Esophagus (tissue), 2 donors: ENCODE results near the gene RBM14. TPM values are rescaled to one million over a fixed set of nuclear protein-coding genes. Genes with fewer than 3 reads are reported as not detected.

ENCODE experiments used
- H3K27ac ChIP-seq, 2 donors: one replicate each; pipeline ENCODE4 v1.5.1; 2013; ENCODE audit warnings: low read depth in 2 of 2, mild to moderate bottlenecking in 2 of 2, inconsistent platforms in 1 of 2, low read length in 1 of 2, moderate library complexity in 1 of 2
- H3K27me3 ChIP-seq, 2 donors: one replicate each; pipeline ENCODE4 v1.6.1; 2013; ENCODE audit warnings: low read length in 2 of 2, control low read depth in 1 of 2, mild to moderate bottlenecking in 1 of 2; ENCODE audit not compliant: insufficient read depth in 2 of 2, control insufficient read depth in 1 of 2
- H3K36me3 ChIP-seq, 2 donors: one replicate each; pipeline ENCODE4 v1.6.1; 2013; ENCODE audit warnings: low read length in 1 of 2; ENCODE audit not compliant: control insufficient read depth in 2 of 2, insufficient read depth in 2 of 2
- H3K4me1 ChIP-seq, 2 donors: one replicate each; pipeline ENCODE4 v1.6.1; 2013; ENCODE audit warnings: low read length in 1 of 2; ENCODE audit not compliant: control insufficient read depth in 2 of 2, insufficient read depth in 2 of 2
- H3K4me3 ChIP-seq, 2 donors: one replicate each; pipeline ENCODE4 v1.5.1; 2013; ENCODE audit warnings: low read length in 2 of 2, mild to moderate bottlenecking in 2 of 2, low read depth in 1 of 2, moderate library complexity in 1 of 2
- H3K9me3 ChIP-seq, 2 donors: one replicate each; pipeline ENCODE4 v1.6.1; 2013; ENCODE audit warnings: mild to moderate bottlenecking in 2 of 2, low read depth in 1 of 2, low read length in 1 of 2, moderate library complexity in 1 of 2; ENCODE audit not compliant: control insufficient read depth in 2 of 2, insufficient read depth in 1 of 2
- WGBS, 2 donors: extraction: QIAGEN DNeasy Blood & Tissue Kit; methylation state at CpG; one replicate each; pipeline ENCODE4 v1.1.7; 2013; 5-methylcytosine and 5-hydroxymethylcytosine counted together
- polyA plus RNA-seq, 2 donors: library from polyadenylated mRNA; stranded (reverse); fragments of 200-250 nt; gene quantifications; one replicate each; pipeline ENCODE4 v1.2.3, GENCODE V29; 2013
- donor health status: healthy with polysubstance abuse.
- donor health status: Bipolar disorder and iron deficiency.

Gene RBM14
- polyA plus RNA-seq, 2 donors: 20.6 to 34.2 TPM

- Histone ChIP-seq H3K4me1 (no peaks in the 10 kb centered on the region), H3K36me3 (peaks cover 2 to 8% of the 10 kb centered on the region in 2 donors), H3K4me3 (no peak overlapping the region), H3K27ac (no peak overlapping the region), H3K27me3 (no peaks in the 10 kb centered on the region), H3K9me3 (no peaks in the 10 kb centered on the region)
- WGBS, 2 donors: 89 to 90% methylated on average over 1 of the region's 1 CpG
Measured at GRCh38 chr11:66663741-66664296, 47.4 kb downstream of the RBM14 start.

DNA sequence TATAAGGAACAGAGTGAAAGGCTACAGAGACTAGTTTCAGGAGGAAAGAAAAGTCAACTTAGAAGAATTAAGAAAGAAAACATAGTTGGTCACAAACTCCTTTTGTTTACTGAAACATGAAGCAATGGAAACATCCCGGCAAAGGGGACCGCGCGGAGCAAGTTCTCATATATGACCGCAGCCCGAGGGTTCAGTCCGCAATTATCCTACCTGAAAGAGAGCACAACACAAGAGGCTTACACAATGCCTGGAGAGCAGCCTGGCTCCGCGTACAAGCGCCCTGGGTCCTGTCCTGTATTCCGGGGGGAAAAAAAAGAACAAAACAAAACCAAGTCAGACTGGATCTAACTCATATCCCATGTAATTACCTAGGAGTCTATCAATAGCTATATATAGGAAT is 48.9 kb downstream of the RBM14 start:
- WGBS, 2 donors: 92% methylated on average over 11 of the region's 11 CpGs
- H3K4me1 ChIP-seq: no peaks in the 10 kb centered on the region

GRCh38 chr11:66670816-66671215 is 54.4 kb downstream of the RBM14 start:
- Histone ChIP-seq H3K27me3 (no peaks in the 10 kb centered on the region), H3K4me1 (peaks cover 0 to 3% of the 10 kb centered on the region in 2 donors), H3K27ac (no peak overlapping the region), H3K36me3 (peaks cover 0 to 6% of the 10 kb centered on the region in 2 donors), H3K4me3 (no peak overlapping the region), H3K9me3 (peaks cover 0 to 2% of the 10 kb centered on the region in 2 donors)
- WGBS, 2 donors: 86 to 88% methylated on average over 5 of the region's 5 CpGs

More for the DNA sequence above, 48.9 kb downstream of the RBM14 start:
- Histone ChIP-seq H3K27me3 (no peaks in the 10 kb centered on the region), H3K36me3 (peaks cover 2 to 10% of the 10 kb centered on the region in 2 donors), H3K9me3 (peaks cover 0 to 2% of the 10 kb centered on the region in 2 donors), H3K4me3 (no peak overlapping the region), H3K27ac (no peak overlapping the region)

DNA sequence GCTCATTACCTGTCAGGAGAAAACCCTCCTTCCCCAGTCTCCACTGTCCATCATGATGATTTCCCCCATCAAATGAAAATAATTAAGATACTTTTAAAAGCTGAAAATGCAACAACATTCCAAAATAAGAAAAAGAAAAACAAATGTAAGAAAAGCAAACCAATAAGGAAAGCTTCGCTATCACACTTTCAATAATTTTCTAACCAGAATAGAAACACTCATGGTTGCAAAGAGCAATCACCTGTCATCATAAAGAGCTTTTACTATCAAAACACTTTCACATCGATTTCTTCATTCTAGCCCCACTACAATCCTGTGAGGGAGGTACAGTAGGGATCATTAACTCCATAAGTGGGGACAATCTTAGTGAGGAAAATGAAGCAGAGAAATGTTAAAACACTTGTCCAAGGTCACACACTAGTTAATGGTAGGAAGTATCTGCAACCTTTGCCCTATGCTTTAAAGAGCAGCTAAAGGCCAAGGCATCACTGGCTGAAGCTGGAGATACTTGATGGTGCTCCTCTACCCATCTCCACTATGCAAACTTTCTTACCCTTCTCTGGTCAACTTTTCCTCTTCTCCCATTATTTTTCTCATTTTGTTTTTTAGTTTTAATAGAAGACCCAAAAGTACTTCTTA is 58.7 kb downstream of the RBM14 start:
- peaks cover 0 to 3% of the 10 kb centered on the region in 2 donors for H3K36me3 ChIP-seq
- peaks cover 3 to 4% of the 10 kb centered on the region in 2 donors for H3K4me1 ChIP-seq
- H3K27ac ChIP-seq: no peak overlapping the region
- 82 to 83% methylated on average over 2 of the region's 2 CpGs for WGBS, 2 donors
- no peak overlapping the region for H3K4me3 ChIP-seq
- H3K27me3 ChIP-seq: no peaks in the 10 kb centered on the region
- H3K9me3 ChIP-seq: no peaks in the 10 kb centered on the region

GRCh38 chr11:66676282-66676919 is 60.0 kb downstream of the RBM14 start:
- no peaks in the 10 kb centered on the region for H3K27me3 ChIP-seq
- peaks cover 0 to 3% of the 10 kb centered on the region in 2 donors for H3K36me3 ChIP-seq
- no peak overlapping the region for H3K27ac ChIP-seq
- no peaks in the 10 kb centered on the region for H3K9me3 ChIP-seq
- peak overlapping the region in 1 of 2 donors; percentile 77 for H3K4me3 ChIP-seq
- WGBS, 2 donors: 62 to 63% methylated on average over 16 of the region's 16 CpGs
- H3K4me1 ChIP-seq: peaks cover 3 to 4% of the 10 kb centered on the region in 2 donors

Other genes starting within 250 kb of the RBM14 start
- 1 to 10 TPM; 4.7 to 7.8 TPM for gene SLC29A2, start 244.9 kb upstream of the RBM14 start, polyA plus RNA-seq
- gene NPAS4, start 195.6 kb upstream of the RBM14 start, polyA plus RNA-seq: under 1 TPM; 0.16 to 0.31 TPM
- 10 to 100 TPM; 27.2 to 51.1 TPM for gene MRPL11, start 177.8 kb upstream of the RBM14 start, polyA plus RNA-seq
- 1 to 10 TPM; 5.5 to 7.8 TPM for gene PELI3, start 149.7 kb upstream of the RBM14 start, polyA plus RNA-seq
- gene DPP3, start 136.2 kb upstream of the RBM14 start, polyA plus RNA-seq: 10 to 100 TPM; 16.3 to 29.6 TPM
- gene BBS1, start 106.0 kb upstream of the RBM14 start, polyA plus RNA-seq: 10 to 100 TPM in 1 of 2 donors, 1 to 10 TPM in 1; 9.3 to 15.3 TPM
- gene ZDHHC24, start 70.6 kb upstream of the RBM14 start, polyA plus RNA-seq: 1 to 10 TPM; 5.9 to 6.0 TPM
- gene ACTN3, start 69.7 kb upstream of the RBM14 start, polyA plus RNA-seq: under 1 TPM; 0.02 TPM
- 10 to 100 TPM in 1 of 2 donors, 1 to 10 TPM in 1; 4.2 to 10.2 TPM for gene CTSF, start 48.0 kb upstream of the RBM14 start, polyA plus RNA-seq
- gene CCDC87, start 23.6 kb upstream of the RBM14 start, polyA plus RNA-seq: under 1 TPM; 0.09 to 0.12 TPM
- 10 to 100 TPM; 27.9 to 39.8 TPM for gene CCS, start 23.4 kb upstream of the RBM14 start, polyA plus RNA-seq
- gene RBM4, start 22.1 kb downstream of the RBM14 start, polyA plus RNA-seq: 10 to 100 TPM; 54.6 to 80.8 TPM
- 10 to 100 TPM; 12.0 to 12.8 TPM for gene RBM4B, start 61.3 kb downstream of the RBM14 start, polyA plus RNA-seq
- gene SPTBN2, start 112.6 kb downstream of the RBM14 start, polyA plus RNA-seq: 10 to 100 TPM; 61.3 to 63.4 TPM
- 10 to 100 TPM; 17.6 to 19.5 TPM for gene RCE1, start 226.8 kb downstream of the RBM14 start, polyA plus RNA-seq
- gene LRFN4, start 240.4 kb downstream of the RBM14 start, polyA plus RNA-seq: 1 to 10 TPM; 5.4 to 9.3 TPM